Gastroesophageal sphincter (tissue), 3 donors: ENCODE data around the gene AUTS2.

Source experiments
- CTCF ChIP-seq, 4 experiments: fragments of 200-600 bp in 2 of 4; fragments of 450-650 bp in 2 of 4; sonication (generic) in 1 of 4; IDR thresholded peaks; one replicate each; pipeline ENCODE4 v1.5.1; 2017 to 2019; ENCODE audit warnings: antibody characterized with exemption in 4 of 4, mild to moderate bottlenecking in 2 of 4, moderate library complexity in 2 of 4
- EP300 ChIP-seq: sonication (generic); formaldehyde crosslinking; IDR thresholded peaks from one replicate; pipeline ENCODE4 v1.6.1; 2017; ENCODE audit warnings: antibody characterized with exemption, mild to moderate bottlenecking

- no peak for TF ChIP-seq CTCF (IDR thresholded peaks at IDR 0.05)
- no peak for TF ChIP-seq EP300
These were observed 287.2 kb downstream of the AUTS2 start for GRCh38 chr7:69885431-69885830.
